HepG2 (cell line): ENCODE data around the gene UCKL1. TPM values are rescaled to one million over a fixed set of nuclear protein-coding genes. Genes with fewer than 3 reads are reported as not detected.

Experiments used
- ATAC-seq: fragments of 200-7000 bp; cut with Tn5 transposase; 3 replicates; pipeline ENCODE4 v1.9.1; 2020; ENCODE audit warnings: mild to moderate bottlenecking, moderate library complexity
- BruUV-seq: library from RNA; stranded (reverse); fragments of 400-500 nt; replicated peaks from 2 replicates; lab custom pipeline; 2021; lab: Mats Ljungman, UMichigan
- CTCF ChIA-PET: fragments of 300-600 bp; formaldehyde crosslinking; extraction: SDS; loops from one replicate; lab custom pipeline; 2021; ENCODE audit warnings: low total read pairs, inconsistent platforms, low intra/inter-chr PET ratio; lab: Yijun Ruan, JAX
- POLR2A ChIA-PET: fragments of 350-600 bp; sonication (Branson Sonifier 250); formaldehyde crosslinking; loops from one replicate; lab custom pipeline; 2020; ENCODE audit warnings: antibody characterized with exemption, inconsistent platforms; lab: Yijun Ruan, JAX
- DNase-seq: peaks from one replicate; pipeline ENCODE4 v3.0.0-alpha.2; 2015; ENCODE audit warnings: low spot score
- FAIRE-seq: peaks from 3 replicates; lab custom pipeline; 2011; peaks lifted over from hg19 to GRCh38; lab: Jason Lieb, UNC
- H2AFZ ChIP-seq: one replicate; pipeline ENCODE4 v1.6.1; 2011; ENCODE audit warnings: low read length, inconsistent platforms
- H3K27ac ChIP-seq: fragments of 300-600 bp; 3 replicates; pipeline ENCODE4 v1.8.0; 2011; ENCODE audit warnings: mixed run types, mild to moderate bottlenecking, mixed read lengths, low read length, inconsistent platforms; ENCODE audit not compliant: insufficient read depth; ENCODE audit errors: extremely low read length
- H3K27me3 ChIP-seq, 2 experiments: fragments of 200-600 bp in 1 of 2; 2 replicates in 1 of 2; 3 replicates in 1 of 2; pipeline versions ENCODE4 v1.6.0 to v1.8.0; 2011; ENCODE audit warnings: low read length in 2 of 2, mild to moderate bottlenecking in 2 of 2, moderate library complexity in 2 of 2, inconsistent platforms in 1 of 2; ENCODE audit not compliant: insufficient read depth in 2 of 2, control insufficient read depth in 1 of 2
- H3K36me3 ChIP-seq, 2 experiments: fragments of 200-600 bp in 1 of 2; replicated peaks in 1 of 2; 2 replicates in 1 of 2; 3 replicates in 1 of 2; pipeline versions ENCODE4 v1.5.1 to v1.8.0; 2011; ENCODE audit warnings: low read length in 2 of 2, inconsistent platforms in 1 of 2; ENCODE audit not compliant: insufficient read depth in 2 of 2, control insufficient read depth in 1 of 2
- H3K4me1 ChIP-seq: 2 replicates; pipeline ENCODE4 v1.5.1; 2012; ENCODE audit warnings: low read length, inconsistent platforms; ENCODE audit not compliant: insufficient read depth
- H3K4me2 ChIP-seq: 2 replicates; pipeline ENCODE4 v1.6.0; 2011; ENCODE audit warnings: low read depth, low read length, inconsistent platforms
- H3K4me3 ChIP-seq, 3 experiments: fragments of 200-600 bp in 1 of 3; sonication (generic), shearing (Covaris generic) in 1 of 3; replicated peaks in 1 of 3; 2 replicates each; pipeline ENCODE4 v1.5.1; 2011 to 2016; ENCODE audit warnings: low read length in 3 of 3, inconsistent platforms in 2 of 3, low read depth in 2 of 3, mild to moderate bottlenecking in 2 of 3, control low read depth in 1 of 3, mixed read lengths in 1 of 3; ENCODE audit not compliant: insufficient read depth in 1 of 3
- H3K79me2 ChIP-seq: one replicate; pipeline ENCODE4 v1.6.1; 2011; ENCODE audit warnings: low read length, inconsistent platforms; ENCODE audit not compliant: insufficient read depth
- H3K9ac ChIP-seq: 2 replicates; pipeline ENCODE4 v1.6.0; 2011; ENCODE audit warnings: mild to moderate bottlenecking, low read depth, low read length, inconsistent platforms; ENCODE audit not compliant: insufficient read depth
- H3K9me3 ChIP-seq: 2 replicates; pipeline ENCODE4 v1.5.1; 2012; ENCODE audit warnings: mild to moderate bottlenecking, low read length
- H4K20me1 ChIP-seq: 2 replicates; pipeline ENCODE4 v1.6.0; 2011; ENCODE audit warnings: inconsistent platforms, mild to moderate bottlenecking, low read length, moderate library complexity; ENCODE audit not compliant: insufficient read depth
- ARNT2 ChIP-seq: sonication (generic); formaldehyde crosslinking; IDR thresholded peaks from 2 replicates; pipeline ENCODE4 v1.8.0; 2022; ENCODE audit warnings: mild to moderate bottlenecking, low read depth, missing genetic modification reagents, moderate library complexity
- IRX3 ChIP-seq: sonication (generic); formaldehyde crosslinking; IDR thresholded peaks from 2 replicates; pipeline ENCODE4 v1.8.1; 2023; ENCODE audit warnings: mild to moderate bottlenecking, low read depth, missing genetic modification reagents, borderline replicate concordance
- NR1H2 ChIP-seq: sonication (generic); formaldehyde crosslinking; IDR thresholded peaks from 2 replicates; pipeline ENCODE4 v1.8.1; 2022; ENCODE audit warnings: low read depth, missing genetic modification reagents, borderline replicate concordance
- NRL ChIP-seq: sonication (generic); formaldehyde crosslinking; IDR thresholded peaks from 2 replicates; pipeline ENCODE4 v1.5.0; 2020; ENCODE audit warnings: missing genetic modification reagents, mild to moderate bottlenecking, moderate library complexity, borderline replicate concordance
- PITX1 ChIP-seq: sonication (generic); formaldehyde crosslinking; IDR thresholded peaks from 2 replicates; pipeline ENCODE4 v1.5.1; 2020; ENCODE audit warnings: mild to moderate bottlenecking, missing genetic modification reagents
- RBFOX2 ChIP-seq: fragments of 200-400 bp; formaldehyde crosslinking; IDR thresholded peaks from 2 replicates; pipeline ENCODE4 v1.6.1; 2017; ENCODE audit warnings: low read depth, mild to moderate bottlenecking, low read length
- SSRP1 ChIP-seq: IDR thresholded peaks from 2 replicates; pipeline ENCODE4 v1.6.1; 2016; ENCODE audit warnings: control low read depth
- ZC3H13 ChIP-seq: sonication (generic); formaldehyde crosslinking; IDR thresholded peaks from 2 replicates; pipeline ENCODE4 v1.8.1; 2023; ENCODE audit warnings: mild to moderate bottlenecking, missing genetic modification reagents, moderate library complexity
- ZNF264 ChIP-seq: sonication (generic); formaldehyde crosslinking; IDR thresholded peaks from 2 replicates; pipeline ENCODE4 v1.4.0; 2020; ENCODE audit warnings: missing genetic modification reagents
- ZNF567 ChIP-seq: sonication (generic); formaldehyde crosslinking; IDR thresholded peaks from 2 replicates; pipeline ENCODE4 v1.8.1; 2023; ENCODE audit warnings: mild to moderate bottlenecking, missing genetic modification reagents, borderline replicate concordance
- ZNF768 ChIP-seq: sonication (generic); formaldehyde crosslinking; IDR thresholded peaks from 2 replicates; pipeline ENCODE4 v1.4.0; 2020; ENCODE audit warnings: missing genetic modification reagents
- WGBS: methylation state at CpG from one replicate; pipeline ENCODE4 v1.1.6; 2017; ENCODE audit warnings: low lambda C conversion rate; 5-methylcytosine and 5-hydroxymethylcytosine counted together
- in situ Hi-C: cut with HindIII; loops from 2 replicates; pipeline ENCODE4 v1.10.0; 2017; ENCODE audit warnings: low pct_unique_long_range_greater_than_20kb; ENCODE audit not compliant: extremely low pct_ligation_motif_present
- intact Hi-C: fragments of 100-400 bp; cut with micrococcal nuclease; formaldehyde crosslinking; loops from one replicate; pipeline ENCODE4 v1.10.0; 2022; ENCODE audit not compliant: unreplicated experiment
- polyA plus RNA-seq, 8 experiments: library from polyadenylated mRNA; depleted of rRNA in 3 of 8; stranded (reverse) in 7 of 8; unstranded in 1 of 8; fragments of >200 nt; fragmentation: Illumina TruSeq in 4 of 8; extraction: Trizol in 4 of 8; gene quantifications; 2 replicates each; pipeline versions ENCODE4 v1.2.1 to v1.2.3, GENCODE V29; 2011 to 2016; ENCODE audit warnings: low read depth in 4 of 8, missing spikeins in 1 of 8, mixed read lengths in 1 of 8; ENCODE audit not compliant: insufficient read depth in 1 of 8
- total RNA-seq, 5 experiments: library from RNA; depleted of rRNA; stranded (reverse); fragments of >200 nt; fragmentation: Illumina TruSeq; extraction: Trizol; gene quantifications; 2 replicates each; pipeline ENCODE4 v1.2.3, GENCODE V29; 2016; ENCODE audit warnings: low read depth in 1 of 5
- TF ChIP-seq, protein P1 (sequence below): sonication (generic); formaldehyde crosslinking; IDR thresholded peaks from 2 replicates; pipeline ENCODE4 v1.4.0; 2020; ENCODE audit warnings: mild to moderate bottlenecking, missing genetic modification reagents

The UCKL1 gene
- total and polyA plus RNA-seq, 2 of the 13 experiments (the other 11 are each of a cell fraction or from before 2014, with no cell fraction given): 50.2 to 126 TPM

DNA sequence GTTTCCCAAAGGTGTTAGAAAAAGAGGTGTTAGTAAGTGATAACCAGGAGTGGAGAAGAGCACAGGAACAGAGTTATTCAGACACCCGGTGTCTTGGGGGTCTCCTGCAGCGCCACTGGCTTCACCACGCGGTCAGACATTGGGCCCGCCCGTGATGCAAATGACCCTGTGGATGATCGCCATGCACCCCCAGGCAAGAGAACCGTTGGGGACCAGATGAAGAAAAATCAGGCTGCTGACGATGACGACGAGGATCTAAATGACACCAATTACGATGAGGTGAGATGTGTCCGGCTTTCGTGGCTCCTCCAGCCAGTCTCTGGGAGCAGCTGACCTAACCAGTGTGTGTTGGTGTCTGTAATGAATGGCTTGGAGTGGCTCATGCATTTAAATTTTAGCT, 26.7 kb upstream of the UCKL1 start:
- H2AFZ ChIP-seq: no peak overlapping the region
- POLR2A ChIA-PET: interaction anchor here (4.7 kb wide), 1 partner anchor 54 kb away, joined by 41 read pairs; the partner anchor contains the start of gene C20orf204
- intact Hi-C loops: no loop called here
- no peak overlapping the region for H3K4me3 ChIP-seq
- H3K27ac ChIP-seq: no peak overlapping the region
- ATAC-seq (no peak), DNase-seq (no peak), FAIRE-seq (no peak)
- peak overlapping the region; percentile 99; the same call in 1 of the 2 replicates for H3K4me2 ChIP-seq
- in situ Hi-C loops: loop anchor here (5.0 kb wide), 1 partner anchor 39 kb away; no protein-coding TSS in a partner anchor
- H3K27me3 ChIP-seq: no peaks in the 10 kb centered on the region; a peak in 1 of 5 replicates
- H3K9me3 ChIP-seq: no peaks in the 10 kb centered on the region
- TF ChIP-seq, protein P1, sequence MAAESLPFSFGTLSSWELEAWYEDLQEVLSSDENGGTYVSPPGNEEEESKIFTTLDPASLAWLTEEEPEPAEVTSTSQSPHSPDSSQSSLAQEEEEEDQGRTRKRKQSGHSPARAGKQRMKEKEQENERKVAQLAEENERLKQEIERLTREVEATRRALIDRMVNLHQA (CRISPR knock-in tag): no peak
- TF ChIP-seq PITX1 (CRISPR knock-in tag): no peak
- TF ChIP-seq IRX3 (CRISPR knock-in tag): no peak
- TF ChIP-seq ZNF264: no peak
- no peak for TF ChIP-seq NRL
- no peak for TF ChIP-seq NR1H2 (CRISPR knock-in tag)
- TF ChIP-seq ZNF768: peak; percentile 57; the same call in 1 of the 2 replicates
- 0 out of 2 replicates have a peak, but pooled peaks have one; percentile 52 for TF ChIP-seq ZC3H13 (CRISPR knock-in tag)
- 0 out of 2 replicates have a peak, but pooled peaks have one; percentile 8 for TF ChIP-seq ARNT2 (CRISPR knock-in tag)
- peak; percentile 31; the same call in 1 of the 2 replicates for TF ChIP-seq ZNF567
- 0 out of 2 replicates have a peak, but pooled peaks have one; percentile 36 for TF ChIP-seq RBFOX2
- no peak for TF ChIP-seq SSRP1 (CRISPR knock-in tag)
- peaks cover 34% of the 10 kb centered on the region for H3K4me1 ChIP-seq
- H3K79me2 ChIP-seq: peaks cover 27% of the 10 kb centered on the region
- peaks cover 22 to 50% of the 10 kb centered on the region in 2 experiments for H3K36me3 ChIP-seq
- peaks cover 3% of the 10 kb centered on the region; the same call in 1 of the 2 replicates for H4K20me1 ChIP-seq
- no peak overlapping the region; the same call in 1 of the 2 replicates for H3K9ac ChIP-seq
- CTCF ChIA-PET: no interaction called here
- 96% methylated on average over 14 of the region's 14 CpGs for WGBS
- no TSS peak for BruUV-seq
